NCI-H82 treated with DMSO at 0.1 percent for 48 hours (cell line): ENCODE data around the gene WWOX.

Experiments used
- DNase-seq: peaks from one replicate; lab custom pipeline; 2025; ENCODE audit not compliant: unreplicated experiment; lab: John Stamatoyannopoulos, UW

Gene WWOX

GRCh38 chr16:78915811-78916345 is 816.4 kb downstream of the WWOX start:
- no peak for DNase-seq

- DNase-seq = no peak
These were observed 817.6 kb downstream of the WWOX start for GRCh38 chr16:78916928-78917545.

GRCh38 chr16:78918805-78919305 is 819.4 kb downstream of the WWOX start:
- no peak for DNase-seq

- DNase-seq = no peak
These were observed 820.4 kb downstream of the WWOX start for GRCh38 chr16:78919852-78920251.

GRCh38 chr16:78920621-78921020 is 821.2 kb downstream of the WWOX start:
- DNase-seq = no peak

- DNase-seq = peak; percentile 10
These were observed 825.8 kb downstream of the WWOX start for GRCh38 chr16:78925083-78925767.

GRCh38 chr16:78926723-78927210 is 827.3 kb downstream of the WWOX start:
- DNase-seq = no peak

- no peak for DNase-seq
These were observed 828.3 kb downstream of the WWOX start for GRCh38 chr16:78927766-78928165.

- DNase-seq = no peak
These were observed 830.4 kb downstream of the WWOX start for GRCh38 chr16:78929841-78930240.

GRCh38 chr16:78930561-78930960 is 831.1 kb downstream of the WWOX start:
- no peak for DNase-seq

- DNase-seq = no peak
These were observed 831.8 kb downstream of the WWOX start for GRCh38 chr16:78931267-78931666.

GRCh38 chr16:78931678-78932077 is 832.2 kb downstream of the WWOX start:
- peak; percentile 82 for DNase-seq

GRCh38 chr16:78932355-78932943 is 833.0 kb downstream of the WWOX start:
- DNase-seq = no peak

- no peak for DNase-seq
These were observed 836.6 kb downstream of the WWOX start for GRCh38 chr16:78936060-78936459.

GRCh38 chr16:78939597-78939996 is 840.1 kb downstream of the WWOX start:
- no peak for DNase-seq

- DNase-seq = no peak
These were observed 843.3 kb downstream of the WWOX start for GRCh38 chr16:78942625-78943245.

- no peak for DNase-seq
These were observed 845.9 kb downstream of the WWOX start for GRCh38 chr16:78945336-78945735.

GRCh38 chr16:78946556-78946955 is 847.1 kb downstream of the WWOX start:
- DNase-seq = no peak

GRCh38 chr16:78950768-78951167 is 851.3 kb downstream of the WWOX start:
- no peak for DNase-seq

- DNase-seq = no peak
These were observed 853.2 kb downstream of the WWOX start for GRCh38 chr16:78952630-78953029.

GRCh38 chr16:78953526-78953925 is 854.1 kb downstream of the WWOX start:
- no peak for DNase-seq
